Mammary epithelial cell (primary cell): ENCODE data around the gene CCDC9B.

Experiments used
- CTCF ChIP-seq, 2 donors: IDR thresholded peaks in 1 of 2; conservative IDR thresholded peaks in 1 of 2; 2 replicates each; pipeline ENCODE4 v1.5.1; 2011 to 2012; ENCODE audit warnings: inconsistent platforms in 2 of 2, low read length in 2 of 2, mild to moderate bottlenecking in 2 of 2, control low read depth in 1 of 2, low read depth in 1 of 2; ENCODE audit not compliant: insufficient read depth in 1 of 2; ENCODE audit errors: extremely low read depth in 1 of 2
- EZH2 ChIP-seq: IDR thresholded peaks from 2 replicates; pipeline ENCODE4 v1.6.1; 2012; ENCODE audit warnings: low read length, inconsistent platforms, borderline replicate concordance

GRCh38 chr15:40295877-40296560 lies 44.7 kb downstream of the CCDC9B start:
- TF ChIP-seq CTCF (conservative IDR thresholded peaks at IDR 0.05 in 1 of 2, IDR thresholded peaks at IDR 0.05 in 1 of 2; ENCODE audit: extremely low read depth in 1 of 2, insufficient read depth in 1 of 2, low read depth in 1 of 2, low read length in 2 of 2): no peak
- no peak for TF ChIP-seq EZH2
